Heart left ventricle (tissue), 13 donors: ENCODE measurements around the gene CLMN.

Experiments
- POLR2A ChIP-seq, 2 donors: fragments of 450-650 bp; IDR thresholded peaks; one replicate each; pipeline ENCODE4 v1.6.1; 2017; ENCODE audit warnings: antibody characterized with exemption in 2 of 2, mild to moderate bottlenecking in 2 of 2, moderate library complexity in 2 of 2
- TF ChIP-seq, protein P1 (sequence below), 12 donors: fragments of 200-600 bp; sonication (generic) in 4 of 12; IDR thresholded peaks; one replicate each; pipeline versions ENCODE4 v1.5.0 to v1.8.0; 2018 to 2022; ENCODE audit warnings: antibody characterized with exemption in 12 of 12, mild to moderate bottlenecking in 5 of 12
- donor health status: ischemic (EF 13 %, LVEDD 7.1; RV severe dilation, severe dysfunction).
- donor health status: DM: no; HTN: yes; CAD: no.
- donor health status: DM: no; HTN: no; CAD: no.
- donor health status: ischemic (EF 25% LVEDD 6.9; RV normal size, moderate dysfunction).
- donor health status: ischemic (EF 25% LVEDD 5.7; RV mildly dilated, moderate dysfunction).
- donor health status: ischemic (EF 35%, LVEDD 5.7; RV mildly dilated, moderate dysfunction).
- donor health status: nonischemic (EF 11% LVEDD 7.7; RV severe dilation, severe dysfunction).
- donor health status: DM: yes; HTN: yes; CAD: no.
- donor health status: PGD.
- donor health status: ischemic (EF 29% LVEDD 5.4; RV normal size, mild dysfunction).
- donor health status: nonischemic (EF 23%, LVEDD 6.1; RV moderate dilation, normal function).

DNA sequence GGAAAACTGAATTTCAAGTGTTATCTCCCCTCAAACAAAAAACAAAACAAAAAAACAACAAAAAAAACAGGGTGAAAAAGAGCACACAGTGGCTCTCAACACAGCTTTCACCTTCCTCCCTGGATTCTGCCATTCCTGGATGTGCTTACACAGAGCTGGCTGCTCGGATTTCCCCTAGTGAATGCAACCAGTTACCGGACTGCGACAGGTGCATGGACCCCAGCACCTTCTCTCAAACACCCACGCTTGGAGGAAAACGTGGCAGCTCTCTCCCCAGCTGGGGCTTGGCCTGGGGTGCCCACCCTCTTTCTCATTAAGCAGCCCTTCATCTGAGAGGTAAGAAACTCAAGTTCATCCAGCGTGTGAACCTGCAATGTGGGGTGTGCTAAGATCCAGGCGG is 128.9 kb downstream of the CLMN start:
- TF ChIP-seq, protein P1, sequence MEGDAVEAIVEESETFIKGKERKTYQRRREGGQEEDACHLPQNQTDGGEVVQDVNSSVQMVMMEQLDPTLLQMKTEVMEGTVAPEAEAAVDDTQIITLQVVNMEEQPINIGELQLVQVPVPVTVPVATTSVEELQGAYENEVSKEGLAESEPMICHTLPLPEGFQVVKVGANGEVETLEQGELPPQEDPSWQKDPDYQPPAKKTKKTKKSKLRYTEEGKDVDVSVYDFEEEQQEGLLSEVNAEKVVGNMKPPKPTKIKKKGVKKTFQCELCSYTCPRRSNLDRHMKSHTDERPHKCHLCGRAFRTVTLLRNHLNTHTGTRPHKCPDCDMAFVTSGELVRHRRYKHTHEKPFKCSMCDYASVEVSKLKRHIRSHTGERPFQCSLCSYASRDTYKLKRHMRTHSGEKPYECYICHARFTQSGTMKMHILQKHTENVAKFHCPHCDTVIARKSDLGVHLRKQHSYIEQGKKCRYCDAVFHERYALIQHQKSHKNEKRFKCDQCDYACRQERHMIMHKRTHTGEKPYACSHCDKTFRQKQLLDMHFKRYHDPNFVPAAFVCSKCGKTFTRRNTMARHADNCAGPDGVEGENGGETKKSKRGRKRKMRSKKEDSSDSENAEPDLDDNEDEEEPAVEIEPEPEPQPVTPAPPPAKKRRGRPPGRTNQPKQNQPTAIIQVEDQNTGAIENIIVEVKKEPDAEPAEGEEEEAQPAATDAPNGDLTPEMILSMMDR (IDR thresholded peaks at IDR 0.05), result no peak
- no peak for TF ChIP-seq POLR2A (IDR thresholded peaks at IDR 0.05)
